ENCODE data around the gene FAM111A.

DNA sequence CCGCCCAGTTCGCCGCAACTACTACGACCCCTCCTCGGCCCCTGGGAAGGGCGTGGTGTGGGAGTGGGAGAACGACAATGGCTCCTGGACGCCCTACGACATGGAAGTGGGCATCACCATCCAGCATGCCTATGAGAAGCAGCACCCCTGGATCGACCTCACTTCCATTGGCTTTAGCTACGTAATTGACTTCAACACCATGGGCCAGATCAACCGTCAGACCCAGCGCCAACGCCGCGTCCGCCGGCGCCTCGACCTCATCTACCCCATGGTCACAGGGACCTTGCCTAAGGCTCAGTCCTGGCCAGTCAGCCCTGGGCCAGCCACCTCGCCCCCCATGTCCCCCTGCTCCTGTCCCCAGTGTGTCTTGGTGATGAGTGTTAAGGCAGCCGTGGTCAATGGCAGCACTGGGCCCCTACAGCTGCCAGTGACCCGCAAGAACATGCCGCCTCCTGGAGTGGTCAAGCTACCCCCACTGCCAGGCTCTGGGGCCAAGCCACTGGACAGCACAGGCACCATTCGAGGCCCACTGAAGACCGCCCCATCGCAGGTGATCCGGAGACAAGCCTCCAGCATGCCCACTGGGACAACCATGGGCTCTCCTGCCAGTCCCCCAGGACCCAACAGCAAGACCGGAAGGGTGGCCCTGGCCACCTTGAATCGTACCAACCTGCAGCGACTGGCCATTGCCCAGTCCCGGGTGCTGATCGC lies 39.2 kb downstream of the FAM111A start:
- TF ChIP-seq POLR2A (IDR thresholded peaks at IDR 0.05), result no peak
- TF ChIP-seq, protein P1, sequence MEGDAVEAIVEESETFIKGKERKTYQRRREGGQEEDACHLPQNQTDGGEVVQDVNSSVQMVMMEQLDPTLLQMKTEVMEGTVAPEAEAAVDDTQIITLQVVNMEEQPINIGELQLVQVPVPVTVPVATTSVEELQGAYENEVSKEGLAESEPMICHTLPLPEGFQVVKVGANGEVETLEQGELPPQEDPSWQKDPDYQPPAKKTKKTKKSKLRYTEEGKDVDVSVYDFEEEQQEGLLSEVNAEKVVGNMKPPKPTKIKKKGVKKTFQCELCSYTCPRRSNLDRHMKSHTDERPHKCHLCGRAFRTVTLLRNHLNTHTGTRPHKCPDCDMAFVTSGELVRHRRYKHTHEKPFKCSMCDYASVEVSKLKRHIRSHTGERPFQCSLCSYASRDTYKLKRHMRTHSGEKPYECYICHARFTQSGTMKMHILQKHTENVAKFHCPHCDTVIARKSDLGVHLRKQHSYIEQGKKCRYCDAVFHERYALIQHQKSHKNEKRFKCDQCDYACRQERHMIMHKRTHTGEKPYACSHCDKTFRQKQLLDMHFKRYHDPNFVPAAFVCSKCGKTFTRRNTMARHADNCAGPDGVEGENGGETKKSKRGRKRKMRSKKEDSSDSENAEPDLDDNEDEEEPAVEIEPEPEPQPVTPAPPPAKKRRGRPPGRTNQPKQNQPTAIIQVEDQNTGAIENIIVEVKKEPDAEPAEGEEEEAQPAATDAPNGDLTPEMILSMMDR (IDR thresholded peaks at IDR 0.05 in 8 of 11, conservative IDR thresholded peaks at IDR 0.05 in 3 of 11), result no peak
- TF ChIP-seq POLR2AphosphoS5 (IDR thresholded peaks at IDR 0.05), result peak in 1 of 3 donors; percentile 12
